ENCODE data around the gene ADARB2.

Gene ADARB2

GRCh38 chr10:1515780-1516491 lies 221.4 kb downstream of the ADARB2 start:
- no peak for DNase-seq

- DNase-seq: no peak
Measured at GRCh38 chr10:1515121-1515779, 222.1 kb downstream of the ADARB2 start.

GRCh38 chr10:1514681-1515080 lies 222.6 kb downstream of the ADARB2 start:
- no peak for DNase-seq

GRCh38 chr10:1513221-1513620 lies 224.1 kb downstream of the ADARB2 start:
- no peak for DNase-seq

GRCh38 chr10:1509011-1509530 lies 228.3 kb downstream of the ADARB2 start:
- DNase-seq: no peak

- DNase-seq: no peak
Measured at GRCh38 chr10:1508096-1508495, 229.2 kb downstream of the ADARB2 start.

GRCh38 chr10:1507436-1507835 lies 229.9 kb downstream of the ADARB2 start:
- no peak for DNase-seq

GRCh38 chr10:1504940-1505339 lies 232.4 kb downstream of the ADARB2 start:
- DNase-seq: no peak

GRCh38 chr10:1504286-1504685 lies 233.0 kb downstream of the ADARB2 start:
- no peak for DNase-seq

GRCh38 chr10:1502451-1502850 lies 234.9 kb downstream of the ADARB2 start:
- no peak for DNase-seq

- no peak for DNase-seq
Measured at GRCh38 chr10:1499359-1499957, 237.9 kb downstream of the ADARB2 start.

GRCh38 chr10:1498746-1499358 lies 238.5 kb downstream of the ADARB2 start:
- DNase-seq: no peak

- no peak for DNase-seq
Measured at GRCh38 chr10:1495915-1496517, 241.3 kb downstream of the ADARB2 start.

GRCh38 chr10:1492641-1493040 lies 244.7 kb downstream of the ADARB2 start:
- no peak for DNase-seq

GRCh38 chr10:1491901-1492300 lies 245.4 kb downstream of the ADARB2 start:
- DNase-seq: no peak

GRCh38 chr10:1489801-1490200 lies 247.5 kb downstream of the ADARB2 start:
- no peak for DNase-seq

- DNase-seq: no peak
Measured at GRCh38 chr10:1488970-1489548, 248.3 kb downstream of the ADARB2 start.

GRCh38 chr10:1486841-1487687 lies 250.3 kb downstream of the ADARB2 start:
- DNase-seq: no peak

GRCh38 chr10:1485357-1485756 lies 252.0 kb downstream of the ADARB2 start:
- no peak for DNase-seq

- DNase-seq: no peak
Measured at GRCh38 chr10:1483826-1484225, 253.5 kb downstream of the ADARB2 start.

- DNase-seq: no peak
Measured at GRCh38 chr10:1483246-1483645, 254.1 kb downstream of the ADARB2 start.

- no peak for DNase-seq
Measured at GRCh38 chr10:1477578-1477977, 259.7 kb downstream of the ADARB2 start.

All from AML-193 (cell line).